A549 (cell line): Measurements from ENCODE around the gene KIF16B.

Experiments
- CTCF ChIP-seq: fragments of >200 bp; sonication (Bioruptor Twin); formaldehyde crosslinking; IDR thresholded peaks from 3 replicates; pipeline ENCODE4 v1.5.1; 2016
- FOSB ChIP-seq: fragments of 250-450 bp; sonication (Bioruptor Pico); IDR thresholded peaks from 2 replicates; pipeline ENCODE4 v1.5.0; 2020; ENCODE audit warnings: mild to moderate bottlenecking, moderate library complexity
- MYC ChIP-seq: IDR thresholded peaks from 2 replicates; pipeline ENCODE4 v1.6.1; 2012; ENCODE audit warnings: mild to moderate bottlenecking, inconsistent platforms, low read length, improper control_type of control experiment, borderline replicate concordance
- POLR2A ChIP-seq: IDR thresholded peaks from 2 replicates; pipeline ENCODE4 v1.6.1; 2012; ENCODE audit warnings: mild to moderate bottlenecking, low read length
- RCOR1 ChIP-seq: fragments of 150-350 bp; IDR thresholded peaks from 2 replicates; pipeline ENCODE4 v1.6.1; 2014; ENCODE audit warnings: antibody characterized with exemption, low read length, low read depth

GRCh38 chr20:16381444-16381843 is 191.8 kb downstream of the KIF16B start:
- no peak for TF ChIP-seq POLR2A
- TF ChIP-seq CTCF = no peak
- TF ChIP-seq MYC = no peak
- TF ChIP-seq RCOR1 = no peak
- TF ChIP-seq FOSB (CRISPR knock-in tag) = no peak
